Colonic mucosa (tissue), 4 donors: ENCODE measurements around the gene CNNM3. TPM values are rescaled to one million over a fixed set of nuclear protein-coding genes. Genes with fewer than 3 reads are reported as not detected.
A peak's percentile ranks its signal among the peaks of the same experiment; 100 is the strongest.
"Not testable (repeated sequence)": the region's sequence is repeated elsewhere in the genome, so short reads cannot be mapped to it uniquely, and the experiment has no call there.

Experiments
- DNase-seq: peaks from one replicate; pipeline ENCODE4 v3.0.0-alpha.2; 2020
- H3K27ac ChIP-seq: fragments of 200-600 bp; one replicate; pipeline ENCODE4 v1.8.0; 2021
- H3K27me3 ChIP-seq: fragments of 200-600 bp; one replicate; pipeline ENCODE4 v1.8.0; 2021
- H3K36me3 ChIP-seq: fragments of 200-600 bp; one replicate; pipeline ENCODE4 v1.8.0; 2021
- H3K4me1 ChIP-seq: fragments of 200-600 bp; one replicate; pipeline ENCODE4 v1.8.0; 2021; ENCODE audit warnings: mild to moderate bottlenecking
- H3K4me3 ChIP-seq: fragments of 200-600 bp; one replicate; pipeline ENCODE4 v1.8.0; 2021
- H3K9ac ChIP-seq, 2 donors: one replicate each; pipeline ENCODE4 v1.7.0; 2013; ENCODE audit warnings: control low read depth in 2 of 2, low read depth in 2 of 2, low read length in 2 of 2
- H3K9me3 ChIP-seq: fragments of 200-600 bp; one replicate; pipeline ENCODE4 v1.8.0; 2021
- CTCF ChIP-seq: fragments of 200-600 bp; IDR thresholded peaks from one replicate; pipeline ENCODE4 v1.8.0; 2022; ENCODE audit warnings: antibody characterized with exemption, mild to moderate bottlenecking
- intact Hi-C: fragments of 100-400 bp; cut with DNase I; formaldehyde crosslinking; loops from one replicate; pipeline ENCODE4 v1.14.1; 2022
- total RNA-seq, 2 donors: library from RNA; stranded (reverse); fragmentation: NEBNext Ultra II Directional in 1 of 2; extraction: Animal tissue kit (Norgen Biotek cat#: 25700) in 1 of 2; gene quantifications; one replicate each; pipeline ENCODE4 v1.2.1, GENCODE V29; 2021
- donor health status: healthy.
- donor health status: DM: no; HTN: no; CAD: no.
- donor health status: DM: no; HTN: no; CAD: no.

CNNM3 gene
- total RNA-seq, 2 donors from 2014 or later: 24.4 to 33.0 TPM

GRCh38 chr2:96857667-96858372 lies 41.8 kb downstream of the CNNM3 start, which contains the start of gene ANKRD39:
Gene ANKRD39 (minus strand): TSS chr2:96858016. CDS start chr2:96857987, 29 bp downstream.
- peak within 1 kb of the TSS; percentile 71 to 78 for H3K9ac ChIP-seq
- H3K9me3 ChIP-seq: no peaks in the 10 kb centered on the region
- no peaks in the 10 kb centered on the region for H3K36me3 ChIP-seq
- H3K4me1 ChIP-seq: no peaks in the 10 kb centered on the region
- TF ChIP-seq CTCF: peak; percentile 80
- H3K27me3 ChIP-seq: no peaks in the 10 kb centered on the region
- intact Hi-C loops: loop anchor here (2.0 to 5.0 kb wide), 2 partner anchors 36 to 95 kb away; no protein-coding TSS in a partner anchor
- peak; percentile 98 for DNase-seq
- peak within 1 kb of the TSS; percentile 85 for H3K4me3 ChIP-seq
- H3K27ac ChIP-seq: peak within 1 kb of the TSS; percentile 83

- Histone ChIP-seq H3K27me3 (no peaks in the 10 kb centered on the region), H3K27ac (peak overlapping the region; percentile 2), H3K9ac (peak overlapping the region; percentile 28)
Measured at GRCh38 chr2:96859099-96859649, 43.1 kb downstream of the CNNM3 start.

GRCh38 chr2:96859681-96860064 lies 43.6 kb downstream of the CNNM3 start:
- H3K9ac ChIP-seq: no peak overlapping the region
- no peak for TF ChIP-seq CTCF
- intact Hi-C loops: loop anchor here (2.0 to 5.0 kb wide), 2 partner anchors 37 to 93 kb away; no protein-coding TSS in a partner anchor
- no peak overlapping the region for H3K4me3 ChIP-seq
- H3K4me1 ChIP-seq: no peaks in the 10 kb centered on the region
- no peak for DNase-seq
- H3K36me3 ChIP-seq: no peaks in the 10 kb centered on the region
- no peaks in the 10 kb centered on the region for H3K9me3 ChIP-seq
- H3K27ac ChIP-seq: peak overlapping the region; percentile 2
- no peaks in the 10 kb centered on the region for H3K27me3 ChIP-seq

More at GRCh38 chr2:96859099-96859649, 43.1 kb downstream of the CNNM3 start:
- intact Hi-C loops: loop anchor here (2.0 to 5.0 kb wide), 2 partner anchors 37 to 94 kb away; no protein-coding TSS in a partner anchor
- no peaks in the 10 kb centered on the region for H3K9me3 ChIP-seq
- no peaks in the 10 kb centered on the region for H3K36me3 ChIP-seq
- no peaks in the 10 kb centered on the region for H3K4me1 ChIP-seq
- TF ChIP-seq CTCF: no peak
- no peak overlapping the region for H3K4me3 ChIP-seq
- peak; percentile 51 for DNase-seq

GRCh38 chr2:96860065-96861029 lies 44.3 kb downstream of the CNNM3 start:
- TF ChIP-seq CTCF: no peak

GRCh38 chr2:96861074-96861473 lies 45.0 kb downstream of the CNNM3 start:
- H3K9ac ChIP-seq: no peak overlapping the region
- no peaks in the 10 kb centered on the region for H3K9me3 ChIP-seq
- H3K27me3 ChIP-seq: no peaks in the 10 kb centered on the region
- no peak overlapping the region for H3K4me3 ChIP-seq
- no peak overlapping the region for H3K27ac ChIP-seq
- H3K36me3 ChIP-seq: peaks cover 5% of the 10 kb centered on the region
- no peak for TF ChIP-seq CTCF
- DNase-seq: no peak
- H3K4me1 ChIP-seq: no peaks in the 10 kb centered on the region
- intact Hi-C loops: no loop called here

More at GRCh38 chr2:96860065-96861029, 44.3 kb downstream of the CNNM3 start:
- no peak overlapping the region for H3K4me3 ChIP-seq
- DNase-seq: no peak
- peaks cover 2% of the 10 kb centered on the region for H3K36me3 ChIP-seq
- no peak overlapping the region for H3K9ac ChIP-seq
- no peaks in the 10 kb centered on the region for H3K27me3 ChIP-seq
- intact Hi-C loops: no loop called here
- no peaks in the 10 kb centered on the region for H3K4me1 ChIP-seq
- H3K27ac ChIP-seq: no peak overlapping the region
- H3K9me3 ChIP-seq: no peaks in the 10 kb centered on the region

GRCh38 chr2:96863056-96863455 lies 47.0 kb downstream of the CNNM3 start:
- intact Hi-C loops, H3K4me3 ChIP-seq, DNase-seq, H3K27ac ChIP-seq, H3K27me3 ChIP-seq, H3K9ac ChIP-seq, H3K36me3 ChIP-seq, H3K9me3 ChIP-seq: not testable (repeated sequence)
- peaks cover 14% of the 10 kb centered on the region for H3K4me1 ChIP-seq
